NCI-H1436 (cell line): ENCODE results near the gene BTN3A1.

Experiments used
- DNase-seq: peaks from one replicate; lab custom pipeline; 2025; lab: John Stamatoyannopoulos, UW

BTN3A1 gene

DNA sequence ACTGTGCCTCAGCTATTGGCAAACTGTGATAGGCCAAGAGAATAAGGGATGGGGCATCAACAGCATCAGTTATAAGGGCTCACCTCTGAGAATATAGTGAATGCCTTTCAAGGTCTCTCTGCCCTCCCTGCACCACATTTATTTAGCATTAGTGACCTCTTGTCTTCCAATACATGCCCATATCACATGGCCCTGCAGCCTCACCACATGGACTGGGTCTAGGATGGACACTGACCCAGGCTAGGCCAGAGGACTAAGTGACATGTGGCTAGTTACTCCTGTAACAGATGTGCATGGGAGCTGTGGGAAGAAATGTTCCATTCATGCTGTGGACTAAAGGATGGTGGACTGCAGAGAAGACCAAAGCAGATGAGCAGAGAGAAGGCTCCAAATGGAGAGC is 22.3 kb upstream of the BTN3A1 start:
- DNase-seq = no peak

DNA sequence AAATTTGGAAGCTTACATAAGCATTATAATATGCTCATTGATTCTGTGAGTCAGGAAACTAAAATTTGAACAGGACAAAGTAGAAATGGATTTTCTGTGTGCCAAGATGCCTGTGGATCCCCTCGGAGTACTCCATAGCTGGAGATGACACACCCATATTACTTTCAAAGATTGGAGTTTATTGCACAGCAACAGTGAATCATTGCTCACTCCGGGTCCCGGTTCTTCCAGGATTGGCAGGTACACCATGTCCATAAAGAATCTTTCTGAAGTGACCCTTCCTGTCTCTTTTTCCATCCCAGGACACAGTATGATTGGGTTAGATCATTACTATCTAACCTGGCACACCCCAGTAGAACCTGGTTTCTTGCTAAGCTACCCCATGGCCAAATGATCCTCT is 21.8 kb upstream of the BTN3A1 start:
- no peak for DNase-seq

DNA sequence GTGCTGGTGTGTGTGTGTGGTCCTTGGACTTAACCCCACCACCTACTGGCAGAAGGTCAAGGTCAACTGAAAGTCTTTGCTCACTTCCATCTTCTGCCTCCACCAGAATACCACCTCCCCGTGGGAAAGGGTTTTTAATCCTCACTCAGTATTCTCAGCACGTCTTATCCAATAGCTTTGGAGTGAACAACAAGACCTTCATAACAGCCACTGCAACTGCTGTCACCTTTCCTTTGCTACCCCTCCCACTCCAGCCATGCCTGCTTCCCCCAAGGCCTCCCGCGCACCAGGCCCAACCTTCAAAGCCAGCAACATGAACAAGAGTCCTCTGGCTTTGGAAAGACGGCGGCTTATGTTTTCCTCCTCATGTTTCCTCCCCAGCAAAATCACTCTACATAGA is 20.0 kb upstream of the BTN3A1 start:
- no peak for DNase-seq

DNA sequence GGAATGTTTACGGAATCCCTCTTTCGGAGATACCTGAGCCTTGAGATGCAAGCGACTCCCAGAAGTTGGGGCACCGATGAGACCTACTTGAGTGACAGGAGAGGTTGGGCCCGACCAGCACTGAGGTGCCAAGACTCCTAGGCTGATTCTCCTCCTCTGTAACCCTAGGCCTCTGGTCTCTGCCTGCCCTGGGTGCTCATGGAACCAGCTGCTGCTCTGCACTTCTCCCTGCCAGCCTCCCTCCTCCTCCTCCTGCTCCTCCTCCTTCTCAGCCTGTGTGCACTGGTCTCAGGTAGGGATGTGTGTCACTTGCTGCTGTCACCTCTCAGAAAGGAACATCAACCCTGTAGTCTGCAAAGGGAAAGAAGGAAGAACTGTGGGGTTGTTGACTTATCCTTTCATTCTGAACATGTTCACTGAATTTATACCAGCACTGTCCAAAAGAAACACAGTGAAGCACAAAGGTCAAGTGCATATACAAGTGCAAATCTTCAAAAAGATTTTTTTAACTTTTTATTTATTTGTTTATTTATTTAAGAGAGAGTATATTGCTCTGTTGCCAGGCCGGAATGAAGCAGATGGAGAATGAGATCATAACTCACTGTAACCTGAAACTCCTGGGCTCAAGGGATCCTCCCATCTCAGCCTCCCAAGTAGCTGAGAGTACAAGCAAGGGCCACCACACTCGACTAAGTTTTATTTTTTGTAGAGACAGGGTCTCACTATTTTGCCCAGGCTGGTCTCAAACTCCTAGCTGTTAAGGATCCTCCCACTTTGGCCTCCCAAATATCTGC is 18.3 kb upstream of the BTN3A1 start:
- no peak for DNase-seq

DNA sequence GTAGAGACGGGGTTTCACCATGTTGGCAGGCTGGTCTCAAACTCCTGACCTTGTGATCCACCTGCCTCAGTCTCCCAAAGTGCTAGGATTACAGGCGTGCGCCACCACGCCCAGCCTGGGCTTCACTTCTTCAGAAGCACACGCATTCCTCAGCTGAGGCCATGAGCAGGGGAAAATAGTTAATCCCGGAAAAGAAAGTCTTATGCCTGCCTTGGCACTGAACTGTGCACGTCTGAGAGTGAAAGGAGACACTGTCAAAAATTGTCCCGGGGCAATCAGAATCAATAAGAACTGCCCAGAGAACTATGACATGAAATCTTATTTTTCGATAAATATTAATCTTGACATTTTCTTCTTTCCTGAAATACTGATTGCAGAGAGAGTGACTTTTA is 16.3 kb upstream of the BTN3A1 start:
- DNase-seq = no peak

DNA sequence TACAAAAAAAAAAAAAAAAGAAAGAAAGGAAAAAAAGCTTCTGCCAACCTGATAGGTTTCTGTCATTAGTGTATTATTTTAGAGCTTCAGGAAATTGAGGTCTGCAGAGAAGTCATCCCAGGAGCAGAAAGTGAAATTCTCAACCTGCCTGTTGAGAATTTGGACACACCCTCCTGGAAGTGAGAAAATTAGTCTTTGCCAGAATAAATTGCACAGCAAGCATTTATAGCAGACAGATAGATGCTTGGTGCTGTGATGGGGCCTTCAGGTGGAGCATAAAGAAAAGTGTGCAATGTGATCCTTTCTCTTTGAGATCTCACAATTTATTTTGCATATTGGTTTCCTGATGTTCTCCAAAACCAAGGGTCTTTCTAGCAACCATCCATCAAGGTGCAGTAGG is 14.5 kb upstream of the BTN3A1 start:
- DNase-seq = no peak

DNA sequence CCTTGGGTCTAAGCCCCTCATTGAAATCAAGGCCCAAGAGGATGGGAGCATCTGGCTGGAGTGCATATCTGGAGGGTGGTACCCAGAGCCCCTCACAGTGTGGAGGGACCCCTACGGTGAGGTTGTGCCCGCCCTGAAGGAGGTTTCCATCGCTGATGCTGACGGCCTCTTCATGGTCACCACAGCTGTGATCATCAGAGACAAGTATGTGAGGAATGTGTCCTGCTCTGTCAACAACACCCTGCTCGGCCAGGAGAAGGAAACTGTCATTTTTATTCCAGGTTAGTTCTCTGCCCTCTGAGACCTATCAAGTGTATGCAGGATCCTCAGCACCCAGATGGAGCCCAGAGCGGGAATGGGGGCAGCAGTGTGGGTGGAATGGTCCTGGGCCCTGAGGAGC is 14.1 kb upstream of the BTN3A1 start:
- no peak for DNase-seq

DNA sequence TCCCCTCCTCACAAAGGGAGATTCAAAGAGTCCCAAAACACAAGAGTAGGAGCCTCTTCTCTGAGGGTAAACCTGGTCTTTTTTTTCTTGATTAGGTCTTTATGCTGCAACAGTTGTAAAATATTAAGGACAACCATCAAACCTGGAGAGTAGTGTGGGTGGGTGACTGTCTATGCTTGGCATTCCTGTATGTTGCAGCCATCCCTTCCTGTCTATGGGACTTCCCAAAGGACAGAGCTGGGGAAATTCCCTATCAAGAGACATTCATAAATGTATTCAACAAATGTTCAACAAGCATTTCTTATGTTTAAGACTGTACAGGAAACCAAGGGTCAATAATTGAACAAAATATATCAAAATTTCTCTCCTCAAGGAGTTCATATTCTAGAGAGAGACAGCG is 13.6 kb upstream of the BTN3A1 start:
- no peak for DNase-seq

DNA sequence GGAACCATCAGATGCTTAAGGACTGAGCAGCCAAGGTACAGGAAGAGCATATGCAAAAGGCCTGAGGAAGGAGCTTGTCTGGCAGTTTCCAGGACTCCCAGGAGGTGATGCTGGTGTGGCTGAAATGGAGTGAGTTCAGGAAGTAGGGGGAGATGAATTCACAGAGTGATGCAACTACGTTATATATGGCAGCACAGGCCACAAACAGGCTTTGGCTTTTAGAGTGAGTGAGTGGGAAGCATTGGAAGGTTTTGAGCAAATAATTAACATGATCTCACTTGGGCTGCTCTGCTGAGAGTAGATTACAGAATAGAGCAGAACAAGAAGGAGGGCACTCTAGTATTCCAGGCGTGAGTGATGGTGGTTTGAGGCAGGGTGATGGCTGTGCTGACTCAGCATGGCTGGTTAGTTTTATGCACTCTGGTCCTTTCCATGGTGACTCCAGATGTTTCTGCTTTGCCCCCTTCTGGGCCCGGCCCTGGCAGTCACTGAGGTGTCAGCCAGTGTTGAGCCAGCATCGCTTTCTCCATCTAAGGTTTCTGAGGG is 12.7 kb upstream of the BTN3A1 start:
- no peak for DNase-seq

DNA sequence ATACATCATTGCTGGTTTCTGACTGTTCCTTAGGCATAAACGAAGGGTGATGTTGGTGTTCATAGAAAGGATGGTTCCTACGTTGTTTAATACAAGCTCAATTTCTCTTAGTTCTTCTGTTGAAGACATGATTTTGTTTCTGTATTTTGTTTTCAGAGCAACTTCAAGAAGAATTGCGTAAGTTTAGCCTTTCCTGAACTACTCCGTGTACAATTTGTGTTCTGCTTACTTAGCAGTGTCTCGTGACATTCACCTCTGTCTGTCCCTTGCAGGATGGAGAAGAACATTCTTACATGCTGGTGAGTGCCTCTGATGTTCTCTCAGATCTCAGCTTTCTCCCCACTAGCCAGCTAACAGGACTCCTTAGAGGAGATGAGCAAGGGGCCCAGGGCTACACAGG is 11.5 kb upstream of the BTN3A1 start:
- DNase-seq = no peak

DNA sequence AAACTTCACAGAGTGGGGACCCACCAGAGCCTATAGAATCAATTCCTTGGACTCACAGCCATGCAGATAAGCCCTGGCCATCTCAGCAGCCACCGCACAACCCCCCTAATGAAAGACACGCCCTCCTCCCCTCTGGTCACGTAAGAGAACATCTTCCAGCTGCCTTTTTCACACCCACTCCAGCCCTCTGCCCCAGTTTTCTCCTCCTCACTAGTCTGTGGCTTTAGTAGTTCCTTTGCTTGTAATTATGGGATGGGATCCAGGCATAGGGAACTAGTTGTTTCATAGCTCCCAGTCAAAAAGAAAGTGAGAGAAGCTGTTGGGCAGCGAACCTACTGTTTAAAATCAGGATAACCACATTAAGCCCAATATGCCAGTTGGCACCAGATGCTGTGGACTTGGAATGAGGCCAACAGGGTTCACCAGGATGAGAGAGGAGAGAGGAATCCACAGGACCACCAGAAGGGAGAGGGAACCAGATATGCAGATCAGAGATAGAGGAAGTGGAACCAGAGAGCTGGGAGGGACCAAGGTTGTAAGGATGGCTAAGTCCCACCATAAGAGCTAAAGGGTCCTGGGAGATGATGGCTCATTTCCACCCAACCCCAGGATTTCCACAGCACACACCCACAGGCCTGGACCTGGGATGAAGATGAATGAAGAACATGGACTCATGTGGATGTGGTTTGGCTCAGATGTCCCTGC is 9.0 kb upstream of the BTN3A1 start:
- DNase-seq = no peak

DNA sequence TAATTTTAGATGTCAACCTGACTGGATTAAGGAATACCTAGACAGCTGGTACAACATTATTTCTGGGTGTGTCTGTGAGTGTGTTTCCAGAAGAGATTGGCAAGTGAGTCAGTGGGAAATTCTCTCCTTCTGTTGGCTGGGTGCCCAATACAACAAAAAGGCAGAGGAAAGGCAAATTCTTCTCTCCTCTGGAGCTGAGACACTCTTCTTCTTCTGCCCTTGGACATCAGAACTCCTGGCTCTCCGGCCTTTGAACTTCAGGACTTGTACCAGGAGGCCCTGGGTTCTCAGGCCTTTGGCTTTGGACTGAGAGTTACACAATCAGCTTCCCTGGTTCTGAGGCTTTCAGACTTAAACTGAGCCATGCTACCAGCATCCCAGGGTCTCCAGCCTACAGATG is 7.8 kb upstream of the BTN3A1 start:
- no peak for DNase-seq

DNA sequence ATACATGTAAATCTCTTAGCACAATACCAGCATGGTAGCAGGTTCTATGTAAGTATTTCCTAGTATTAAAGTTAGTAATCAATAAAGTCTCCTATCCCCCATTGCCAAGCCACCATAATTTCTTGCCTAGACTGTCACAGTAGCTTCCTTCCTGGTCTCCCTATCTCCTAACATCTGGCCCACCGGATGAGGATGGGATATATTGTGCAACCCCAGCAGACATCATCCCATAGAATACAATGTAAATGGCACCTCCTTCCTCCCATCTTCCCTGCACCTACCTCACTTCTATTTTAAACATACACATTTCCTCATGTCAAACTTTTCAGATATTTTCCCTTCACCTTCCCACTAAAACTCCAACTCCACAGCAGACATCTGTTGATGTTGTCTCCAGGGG is 3.5 kb upstream of the BTN3A1 start:
- no peak for DNase-seq

DNA sequence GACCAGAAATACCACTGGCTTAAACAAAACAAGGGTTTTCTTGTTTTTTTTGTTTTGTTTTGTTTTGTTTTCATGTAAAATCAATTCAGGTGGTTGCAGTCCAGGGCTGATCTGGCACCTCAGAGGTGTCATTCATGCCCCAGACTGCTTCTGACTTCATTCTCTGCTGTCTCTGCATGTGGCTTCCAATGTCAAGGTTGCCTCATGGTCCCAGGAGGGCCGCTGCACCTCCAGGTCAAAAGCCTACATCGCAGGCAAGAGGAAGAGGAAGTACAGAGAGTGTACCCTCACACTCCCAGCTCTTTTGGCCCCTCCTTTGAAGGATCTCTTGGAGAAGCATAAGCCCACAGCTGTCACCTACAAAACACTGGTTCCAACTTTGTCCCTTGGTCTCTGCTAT is 1.4 kb upstream of the BTN3A1 start:
- DNase-seq = no peak

DNA sequence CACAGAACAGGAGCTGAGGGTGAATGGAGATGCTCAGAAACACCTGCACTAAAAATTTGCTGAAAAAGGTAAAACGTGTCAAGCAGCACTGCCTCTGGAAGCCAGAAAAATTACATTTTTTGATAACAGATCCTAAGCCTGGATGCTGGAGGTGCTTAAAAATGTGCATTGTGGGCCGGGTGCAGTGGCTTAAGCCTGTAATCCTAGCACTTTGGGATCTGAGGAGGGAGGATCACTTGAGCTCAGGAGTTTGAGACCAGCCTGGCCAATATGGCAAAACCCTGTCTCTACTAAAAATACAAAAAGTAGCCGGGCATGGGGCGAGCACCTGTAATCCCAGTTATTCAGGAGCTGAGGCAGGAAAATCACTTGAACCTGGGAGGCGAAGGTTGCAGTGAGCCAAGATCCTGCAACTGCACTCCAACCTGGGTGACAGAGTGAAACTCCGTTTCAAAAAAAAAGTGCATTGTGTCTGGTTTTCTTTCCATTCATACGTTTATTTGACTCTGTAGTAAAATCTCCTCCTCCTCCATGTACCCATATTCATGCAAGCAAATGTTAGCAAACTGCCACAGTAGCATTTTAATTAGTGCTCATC is 587 bp upstream of the BTN3A1 start:
- no peak for DNase-seq

DNA sequence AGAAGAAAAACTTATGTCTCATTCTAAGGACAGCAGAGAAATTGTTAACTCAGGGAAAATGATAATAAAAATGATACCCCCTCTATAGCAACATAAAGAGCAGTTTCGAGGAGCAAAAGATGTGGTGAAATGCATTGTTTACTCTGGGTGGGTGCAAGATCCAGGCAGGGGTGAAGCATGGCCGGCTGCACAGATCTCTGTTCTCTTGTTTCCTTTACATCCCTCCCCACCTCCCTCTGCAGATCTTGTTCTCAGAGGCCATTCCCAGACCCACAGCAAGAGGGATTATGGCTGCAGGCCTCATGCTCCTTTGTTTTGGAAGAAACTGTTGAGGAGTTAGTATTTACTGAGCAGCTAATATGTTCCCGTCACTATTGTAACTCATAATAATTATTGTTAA is 1.8 kb downstream of the BTN3A1 start:
- no peak for DNase-seq

DNA sequence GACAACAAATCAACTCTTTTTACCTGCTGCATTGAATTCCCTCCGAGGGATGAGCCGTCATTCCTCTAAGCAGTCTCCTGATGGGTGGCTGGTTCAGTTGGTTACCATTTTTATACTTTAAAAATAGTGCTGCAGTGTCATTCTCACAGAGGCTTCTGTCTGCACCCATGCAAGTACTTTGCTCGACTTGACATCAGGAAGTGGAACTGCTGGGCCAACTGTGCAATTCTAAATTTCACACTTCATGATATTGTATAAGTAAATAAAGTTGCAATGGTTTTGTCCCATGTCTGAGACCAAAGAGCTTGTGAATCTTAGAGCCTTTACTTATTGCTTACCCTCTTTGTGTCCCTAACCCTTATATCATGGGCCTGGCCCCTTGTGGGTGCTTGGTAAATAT is 2.5 kb downstream of the BTN3A1 start:
- DNase-seq = no peak

DNA sequence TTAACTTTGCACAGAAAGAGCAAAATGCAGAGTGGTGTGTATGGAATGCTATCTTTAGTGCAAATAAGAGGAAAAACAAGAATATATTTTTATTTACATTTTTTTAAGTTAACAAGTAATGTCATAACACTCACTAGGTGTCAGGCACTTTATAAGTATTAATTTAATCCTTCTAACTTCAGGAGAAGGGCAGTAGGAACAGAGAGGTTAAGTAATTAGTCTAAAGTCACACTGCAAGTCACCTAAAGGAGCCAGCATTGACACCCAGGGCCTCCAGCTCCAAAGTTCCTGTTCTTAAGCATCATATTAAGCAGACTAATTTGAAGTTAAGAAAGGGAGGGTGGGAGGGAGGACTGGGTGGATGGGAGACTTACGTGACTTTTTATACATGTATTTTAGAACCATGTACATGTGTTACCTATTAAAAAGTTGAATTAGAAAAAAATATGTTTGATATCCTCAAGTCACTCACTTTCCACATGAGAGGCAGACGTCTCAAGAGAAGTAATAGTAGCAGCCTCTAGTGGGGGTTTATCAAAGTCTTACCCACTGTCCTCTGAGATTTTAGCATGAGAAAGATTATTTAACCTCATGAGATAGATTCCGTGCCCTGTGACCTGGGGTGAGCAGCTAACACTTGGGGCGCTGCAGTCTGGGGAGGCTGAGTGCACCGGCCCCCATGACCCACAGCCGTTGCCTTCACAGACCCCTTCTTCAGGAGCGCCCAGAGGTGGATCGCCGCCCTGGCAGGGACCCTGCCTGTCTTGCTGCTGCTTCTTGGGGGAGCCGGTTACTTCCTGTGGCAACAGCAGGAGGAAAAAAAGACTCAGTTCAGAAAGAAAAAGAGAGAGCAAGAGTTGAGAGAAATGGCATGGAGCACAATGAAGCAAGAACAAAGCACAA is 7.0 kb downstream of the BTN3A1 start:
- DNase-seq = no peak

DNA sequence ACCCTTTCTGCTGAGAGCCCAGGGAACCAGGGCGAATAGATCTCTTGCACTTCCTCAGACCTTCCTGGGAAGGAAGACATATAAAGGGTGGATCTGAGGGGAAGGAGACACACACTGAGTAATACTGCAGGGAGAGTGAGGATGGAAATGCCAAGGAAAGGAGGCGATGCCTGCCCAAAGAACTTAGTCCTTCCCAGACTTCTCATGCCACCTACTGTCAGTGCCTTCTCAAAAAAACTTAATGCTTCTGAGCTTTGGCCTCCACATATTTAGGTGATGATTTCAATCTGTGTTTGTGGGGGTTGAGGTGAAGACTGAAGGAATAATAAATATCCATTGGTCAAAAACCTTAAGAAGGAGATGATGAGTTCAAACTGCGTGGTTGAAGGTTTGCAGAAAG is 9.7 kb downstream of the BTN3A1 start:
- no peak for DNase-seq

DNA sequence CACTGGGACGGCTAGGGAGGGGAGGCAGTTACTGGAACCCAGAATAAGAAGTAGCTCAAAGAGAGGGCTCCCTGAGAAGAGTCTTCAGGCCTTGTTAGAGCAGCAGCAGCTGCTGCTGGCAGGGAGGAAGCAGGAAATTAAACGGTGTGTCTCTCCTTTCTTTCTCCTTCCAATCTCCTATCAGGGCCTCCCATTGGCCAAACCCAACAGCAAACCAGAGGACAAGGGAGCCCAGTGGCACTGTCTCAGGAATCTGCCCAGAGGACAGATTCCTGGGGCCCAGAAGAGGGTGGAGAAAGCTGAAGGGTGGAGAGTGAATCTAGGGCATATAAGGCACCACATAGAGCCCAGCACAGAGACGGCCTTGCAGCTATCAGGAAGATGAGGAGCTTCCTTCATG is 10.2 kb downstream of the BTN3A1 start:
- no peak for DNase-seq

DNA sequence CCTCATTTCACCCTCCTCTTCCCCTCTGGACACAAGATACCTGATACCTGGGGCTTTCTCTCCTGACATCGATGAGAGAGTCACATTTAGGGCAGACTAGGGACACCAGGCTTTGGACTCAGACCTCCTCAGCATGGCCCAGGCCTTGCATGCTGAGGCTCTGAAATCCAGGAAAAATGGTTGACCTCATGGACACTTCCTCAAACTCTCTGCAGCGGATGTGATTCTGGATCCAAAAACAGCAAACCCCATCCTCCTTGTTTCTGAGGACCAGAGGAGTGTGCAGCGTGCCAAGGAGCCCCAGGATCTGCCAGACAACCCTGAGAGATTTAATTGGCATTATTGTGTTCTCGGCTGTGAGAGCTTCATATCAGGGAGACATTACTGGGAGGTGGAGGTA is 10.9 kb downstream of the BTN3A1 start:
- DNase-seq = no peak

DNA sequence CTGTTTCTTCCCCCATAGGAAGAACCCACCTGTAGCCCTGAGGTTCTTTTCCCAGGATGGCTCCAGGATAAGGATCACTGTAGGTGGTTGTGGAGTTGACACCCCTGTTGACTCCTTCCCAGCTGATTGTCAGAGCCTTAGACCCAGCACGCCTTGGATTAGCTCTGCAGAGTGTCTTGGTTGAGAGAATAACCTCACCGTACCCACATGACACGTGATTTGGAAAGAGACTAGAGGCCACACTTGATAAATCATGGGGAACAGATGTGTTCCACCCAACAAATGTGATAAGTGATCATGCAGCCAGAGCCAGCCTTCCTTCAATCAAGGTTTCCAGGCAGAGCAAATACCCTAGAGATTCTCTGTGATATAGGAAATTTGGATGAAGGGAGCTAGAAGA is 12.2 kb downstream of the BTN3A1 start:
- DNase-seq = no peak
